ENCODE measurements around the gene GJA5. TPM values are rescaled to one million over a fixed set of nuclear protein-coding genes. Genes with fewer than 3 reads are reported as not detected.

The GJA5 gene
- total and polyA plus RNA-seq, 2 donors (not counting 1 experiment from before 2014, with no cell fraction given), result not detected

- no peak for TF ChIP-seq CTCF (IDR thresholded peaks at IDR 0.05)
- no peak for TF ChIP-seq EZH2 (IDR thresholded peaks at IDR 0.05; ENCODE audit: borderline replicate concordance, insufficient read depth, low read depth, low read length, poor library complexity, severe bottlenecking)
- DNase-seq (no peak), ATAC-seq (ENCODE audit: low read depth) (no peak)
- Histone ChIP-seq H3K27ac (ENCODE audit: low read length in 2 of 2) (no peak overlapping the region), H3K4me3 (ENCODE audit: control extremely low read depth in 1 of 5, extremely low read depth in 1 of 5, insufficient read depth in 1 of 5, low read depth in 2 of 5, low read length in 4 of 5) (no peak overlapping the region), H3K27me3 (replicated peaks in 1 of 4; ENCODE audit: control extremely low read depth in 1 of 4, control insufficient read depth in 3 of 4, insufficient read depth in 4 of 4, low read length in 3 of 4) (peaks cover 0 to 7% (median 2%) of the 10 kb centered on the region in 4 experiments), H3K79me2 (ENCODE audit: control insufficient read depth, insufficient read depth, low read length) (no peaks in the 10 kb centered on the region), H3K4me2 (replicated peaks; ENCODE audit: low read depth, low read length, poor library complexity, severe bottlenecking) (no peak overlapping the region), H4K20me1 (ENCODE audit: control insufficient read depth, insufficient read depth, low read length, poor library complexity, severe bottlenecking) (no peaks in the 10 kb centered on the region), H3K4me1 (ENCODE audit: control insufficient read depth in 2 of 2, insufficient read depth in 2 of 2, low read length in 2 of 2) (no peaks in the 10 kb centered on the region), H3K36me3 (replicated peaks in 1 of 2; ENCODE audit: control extremely low read depth in 1 of 2, control insufficient read depth in 1 of 2, extremely low read depth in 1 of 2, insufficient read depth in 2 of 2, low read length in 1 of 2) (no peaks in the 10 kb centered on the region), H3K9ac (ENCODE audit: low read length) (no peak overlapping the region), H3K9me3 (ENCODE audit: control extremely low read depth in 1 of 3, control insufficient read depth in 2 of 3, insufficient read depth in 1 of 3, low read length in 2 of 3) (no peaks in the 10 kb centered on the region), H2AFZ (ENCODE audit: insufficient read depth, low read depth, low read length, poor library complexity, severe bottlenecking) (no peak overlapping the region)
- WGBS (ENCODE audit: insufficient coverage), result 90% methylated on average over 3 of the region's 3 CpGs
- H3K9me3 Mint-ChIP-seq (ENCODE audit: insufficient read depth), result no peaks in the 10 kb centered on the region
- H3K27ac Mint-ChIP-seq, result no peak overlapping the region
- H3K4me3 Mint-ChIP-seq, result no peak overlapping the region
- POLR2A ChIA-PET, result no interaction called here
- H3K27me3 Mint-ChIP-seq, result peaks cover 19% of the 10 kb centered on the region
- no peaks in the 10 kb centered on the region for H3K4me1 Mint-ChIP-seq
- intact Hi-C loops (cut with micrococcal nuclease), result no loop called here
- CTCF ChIA-PET, result no interaction called here
Observed at GRCh38 chr1:147748676-147749350, 11.6 kb downstream of the GJA5 start.

GRCh38 chr1:147747966-147748365 lies 12.4 kb downstream of the GJA5 start:
- H3K27ac Mint-ChIP-seq, result no peak overlapping the region
- no peaks in the 10 kb centered on the region for H3K9me3 Mint-ChIP-seq (ENCODE audit: insufficient read depth)
- peaks cover 19% of the 10 kb centered on the region for H3K27me3 Mint-ChIP-seq
- no peaks in the 10 kb centered on the region for H3K79me2 ChIP-seq (ENCODE audit: control insufficient read depth, insufficient read depth, low read length)
- H3K36me3 ChIP-seq (replicated peaks in 1 of 2; ENCODE audit: control extremely low read depth in 1 of 2, control insufficient read depth in 1 of 2, extremely low read depth in 1 of 2, insufficient read depth in 2 of 2, low read length in 1 of 2), result no peaks in the 10 kb centered on the region
- no peaks in the 10 kb centered on the region for H3K4me1 ChIP-seq (ENCODE audit: control insufficient read depth in 2 of 2, insufficient read depth in 2 of 2, low read length in 2 of 2)
- ChIA-PET POLR2A (no interaction called here), CTCF (no interaction called here)
- H3K27me3 ChIP-seq (replicated peaks in 1 of 4; ENCODE audit: control extremely low read depth in 1 of 4, control insufficient read depth in 3 of 4, insufficient read depth in 4 of 4, low read length in 3 of 4), result peaks cover 0 to 7% (median 2%) of the 10 kb centered on the region in 4 experiments
- ATAC-seq (ENCODE audit: low read depth) (no peak), DNase-seq (no peak)
- no peak overlapping the region for H3K4me3 ChIP-seq (ENCODE audit: control extremely low read depth in 1 of 5, extremely low read depth in 1 of 5, insufficient read depth in 1 of 5, low read depth in 2 of 5, low read length in 4 of 5)
- H3K27ac ChIP-seq (ENCODE audit: low read length in 2 of 2), result no peak overlapping the region
- H4K20me1 ChIP-seq (ENCODE audit: control insufficient read depth, insufficient read depth, low read length, poor library complexity, severe bottlenecking), result no peaks in the 10 kb centered on the region
- H2AFZ ChIP-seq (ENCODE audit: insufficient read depth, low read depth, low read length, poor library complexity, severe bottlenecking), result no peak overlapping the region
- H3K4me2 ChIP-seq (replicated peaks; ENCODE audit: low read depth, low read length, poor library complexity, severe bottlenecking), result no peak overlapping the region
- intact Hi-C loops (cut with micrococcal nuclease), result no loop called here
- no peaks in the 10 kb centered on the region for H3K4me1 Mint-ChIP-seq
- H3K9ac ChIP-seq (ENCODE audit: low read length), result no peak overlapping the region
- TF ChIP-seq CTCF (IDR thresholded peaks at IDR 0.05) (no peak), EZH2 (IDR thresholded peaks at IDR 0.05; ENCODE audit: borderline replicate concordance, insufficient read depth, low read depth, low read length, poor library complexity, severe bottlenecking) (no peak)
- H3K9me3 ChIP-seq (ENCODE audit: control extremely low read depth in 1 of 3, control insufficient read depth in 2 of 3, insufficient read depth in 1 of 3, low read length in 2 of 3), result no peaks in the 10 kb centered on the region
- H3K4me3 Mint-ChIP-seq, result no peak overlapping the region
